Psoas muscle (tissue), 8 donors: ENCODE data around the gene ALKBH5. TPM values are rescaled to one million over a fixed set of nuclear protein-coding genes. Genes with fewer than 3 reads are reported as not detected.

Experiments
- ATAC-seq, 4 donors: fragments of 200-7000 bp; cut with Tn5 transposase; one replicate each; pipeline ENCODE4 v1.9.1; 2020; ENCODE audit warnings: moderate library complexity in 3 of 4, mild to moderate bottlenecking in 2 of 4
- DNase-seq, 2 donors: peaks; one replicate each; pipeline ENCODE4 v3.0.0-alpha.2; 2020
- H3K27ac ChIP-seq: fragments of 200-600 bp; one replicate; pipeline ENCODE4 v1.8.0; 2022
- H3K27me3 ChIP-seq, 3 donors: fragments of 200-600 bp in 1 of 3; one replicate each; pipeline versions ENCODE4 v1.6.1 to v1.8.0; 2013 to 2022; ENCODE audit warnings: low read length in 2 of 3, mild to moderate bottlenecking in 2 of 3, moderate library complexity in 1 of 3; ENCODE audit not compliant: insufficient read depth in 3 of 3
- H3K36me3 ChIP-seq, 2 donors: fragments of 200-600 bp in 1 of 2; one replicate each; pipeline versions ENCODE4 v1.6.1 to v1.8.0; 2013 to 2022; ENCODE audit warnings: low read depth in 1 of 2, mild to moderate bottlenecking in 1 of 2, moderate library complexity in 1 of 2; ENCODE audit not compliant: insufficient read depth in 1 of 2
- H3K4me1 ChIP-seq: fragments of 200-600 bp; one replicate; pipeline ENCODE4 v1.8.0; 2022
- H3K4me3 ChIP-seq: fragments of 200-600 bp; one replicate; pipeline ENCODE4 v1.8.0; 2022; ENCODE audit warnings: mild to moderate bottlenecking
- H3K9me3 ChIP-seq: fragments of 200-600 bp; one replicate; pipeline ENCODE4 v1.8.0; 2022
- WGBS, 3 donors: extraction: QIAGEN DNeasy Blood & Tissue Kit; methylation state at CpG; one replicate each; pipeline versions ENCODE4 v1.1.6 to v1.1.7; 2013; 5-methylcytosine and 5-hydroxymethylcytosine counted together
- intact Hi-C, 2 donors: fragments of 100-400 bp; cut with DNase I; formaldehyde crosslinking; loops; one replicate each; pipeline versions ENCODE4 v1.11.0 to v1.14.2; 2022
- polyA plus RNA-seq, 3 donors: library from polyadenylated mRNA; stranded (reverse); fragments of 200-250 nt; gene quantifications; one replicate each; pipeline ENCODE4 v1.2.3, GENCODE V29; 2013
- total RNA-seq, 4 donors: library from RNA; stranded (reverse); fragmentation: NEBNext Ultra II Directional in 2 of 4; extraction: Animal tissue kit (Norgen Biotek cat#: 25700) in 2 of 4; gene quantifications; one replicate each; pipeline versions ENCODE4 v1.2.1 to v1.2.4, GENCODE V29; 2021 to 2023
- TF ChIP-seq, protein P1 (sequence below): fragments of 200-600 bp; IDR thresholded peaks from one replicate; pipeline ENCODE4 v1.8.0; 2022; ENCODE audit warnings: antibody characterized with exemption
- donor health status: healthy with polysubstance abuse.
- donor health status: DM: no; HTN: no; CAD: no; lungs with moderate emphysema.
- donor health status: Bipolar disorder and iron deficiency.
- donor health status: healthy.
- donor health status: DM: yes; HTN: yes; CAD: no.
- donor health status: DM: no; HTN: no; CAD: no.
- donor health status: DM: no; HTN: no; CAD: no.
- donor health status: DM: yes; HTN: yes; CAD: no.

ALKBH5 gene
- total and polyA plus RNA-seq, 7 donors = 91.7 to 235 (median 206) TPM

DNA sequence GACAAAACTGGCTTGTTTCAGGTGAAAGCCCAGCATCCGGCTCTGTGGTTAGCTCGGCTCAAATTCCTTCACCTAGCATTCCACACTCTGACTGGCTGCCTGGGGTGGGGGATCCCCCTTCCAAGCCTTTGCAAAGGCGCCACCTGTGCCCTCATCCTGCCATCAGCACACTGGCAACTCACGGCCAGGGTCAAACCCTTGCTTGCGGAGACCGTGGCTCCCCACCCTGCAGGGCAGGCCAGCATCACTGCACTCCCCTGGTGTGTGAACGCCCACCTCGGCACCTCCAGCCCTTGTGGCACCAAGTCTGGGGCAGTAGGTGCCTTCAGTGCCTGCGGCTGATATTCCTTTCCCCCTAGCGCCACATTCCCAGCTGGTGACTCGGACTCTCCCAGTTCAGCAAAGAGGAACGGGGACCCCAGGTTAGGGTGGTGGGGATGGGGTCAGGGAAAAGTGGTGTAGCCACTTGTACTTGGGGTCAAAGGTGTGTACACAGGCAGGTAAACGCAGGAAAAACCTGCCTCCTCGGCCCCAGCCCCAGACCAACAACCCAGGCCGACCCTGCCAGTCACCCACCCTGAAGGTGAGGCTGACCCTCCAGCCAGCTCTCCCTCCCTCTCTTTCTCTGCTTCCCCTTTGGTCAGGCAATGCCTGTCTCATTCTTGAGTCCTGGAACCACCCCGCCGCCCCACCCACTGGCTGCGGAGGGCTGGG, 73.8 kb downstream of the ALKBH5 start:
- Histone ChIP-seq H3K36me3 (peaks cover 0 to 45% of the 10 kb centered on the region in 2 donors), H3K4me3 (peak overlapping the region; percentile 98), H3K27ac (peak overlapping the region; percentile 100), H3K27me3 (no peaks in the 10 kb centered on the region), H3K9me3 (no peaks in the 10 kb centered on the region), H3K4me1 (peaks cover 48% of the 10 kb centered on the region)
- ATAC-seq (peak; percentile 22 to 45 (median 40)), DNase-seq (peak; percentile 73 to 84)
- intact Hi-C loops = loop anchor here in 1 of 2 donors (5.0 kb wide), 1 partner anchor 60 kb away; the partner anchor contains the start of gene SMCR8
- TF ChIP-seq, protein P1, sequence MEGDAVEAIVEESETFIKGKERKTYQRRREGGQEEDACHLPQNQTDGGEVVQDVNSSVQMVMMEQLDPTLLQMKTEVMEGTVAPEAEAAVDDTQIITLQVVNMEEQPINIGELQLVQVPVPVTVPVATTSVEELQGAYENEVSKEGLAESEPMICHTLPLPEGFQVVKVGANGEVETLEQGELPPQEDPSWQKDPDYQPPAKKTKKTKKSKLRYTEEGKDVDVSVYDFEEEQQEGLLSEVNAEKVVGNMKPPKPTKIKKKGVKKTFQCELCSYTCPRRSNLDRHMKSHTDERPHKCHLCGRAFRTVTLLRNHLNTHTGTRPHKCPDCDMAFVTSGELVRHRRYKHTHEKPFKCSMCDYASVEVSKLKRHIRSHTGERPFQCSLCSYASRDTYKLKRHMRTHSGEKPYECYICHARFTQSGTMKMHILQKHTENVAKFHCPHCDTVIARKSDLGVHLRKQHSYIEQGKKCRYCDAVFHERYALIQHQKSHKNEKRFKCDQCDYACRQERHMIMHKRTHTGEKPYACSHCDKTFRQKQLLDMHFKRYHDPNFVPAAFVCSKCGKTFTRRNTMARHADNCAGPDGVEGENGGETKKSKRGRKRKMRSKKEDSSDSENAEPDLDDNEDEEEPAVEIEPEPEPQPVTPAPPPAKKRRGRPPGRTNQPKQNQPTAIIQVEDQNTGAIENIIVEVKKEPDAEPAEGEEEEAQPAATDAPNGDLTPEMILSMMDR = no peak
- WGBS, 3 donors = 11 to 14% (median 14%) methylated on average over 15 to 18 of the region's 18 CpGs

DNA sequence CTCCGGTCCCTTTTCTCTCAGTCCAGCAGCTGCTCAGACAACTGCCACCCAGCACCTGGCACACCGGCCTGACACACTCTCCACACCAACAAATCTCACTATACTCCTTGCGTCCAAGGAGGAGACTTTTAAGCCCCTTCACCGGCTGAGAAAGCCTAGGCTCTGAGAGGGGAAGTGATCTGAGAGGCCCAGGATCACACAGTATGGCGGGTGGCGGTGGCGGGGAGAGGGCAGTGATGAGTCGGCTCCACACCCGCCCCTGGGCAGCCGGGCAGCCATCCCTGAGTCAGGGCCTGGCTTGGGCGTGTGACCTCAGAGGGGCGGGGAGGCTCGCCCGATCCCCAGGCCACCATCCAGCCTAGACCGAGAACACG, 74.3 kb downstream of the ALKBH5 start:
- 0% methylated on average over 14 to 16 of the region's 16 CpGs for WGBS, 3 donors

DNA sequence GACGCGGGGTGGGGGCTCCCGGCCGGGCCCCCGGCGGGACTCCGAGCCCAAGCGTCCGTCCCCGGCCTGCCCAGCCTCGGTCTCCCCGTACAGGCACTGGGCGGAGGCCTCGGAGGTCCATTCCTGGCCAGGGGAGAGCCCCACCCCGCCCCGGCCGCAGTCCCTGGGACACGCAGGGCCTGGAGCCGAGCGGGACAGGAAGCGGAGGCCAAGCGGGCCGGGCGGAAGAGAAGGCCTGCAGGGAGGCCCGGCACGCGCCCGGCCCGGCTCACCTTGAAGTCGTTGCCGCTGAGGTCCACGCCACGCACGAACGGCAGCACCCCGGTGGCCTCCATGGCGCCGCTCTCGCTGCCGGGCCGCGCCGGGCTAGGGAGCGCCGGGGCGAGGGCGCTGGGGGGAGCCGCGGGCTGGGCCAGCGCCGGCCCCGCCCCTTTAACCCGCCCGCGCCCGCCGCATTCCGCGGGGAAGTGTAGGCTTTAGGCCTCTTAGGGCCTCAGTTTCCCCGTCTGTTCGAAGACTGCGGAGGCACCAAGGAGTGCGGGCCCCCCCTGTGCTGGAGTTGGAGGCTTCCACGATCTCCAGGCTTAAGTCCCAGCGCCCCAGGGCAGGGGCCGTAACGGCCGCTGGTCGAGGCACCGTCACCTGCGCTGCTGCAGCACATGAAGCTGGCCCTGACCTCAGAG, 74.9 kb downstream of the ALKBH5 start, which contains the start of gene FLII:
Gene FLII (minus strand): TSS at position 383 of the 683 bp plus-strand sequence. CDS start 48 bp downstream, at position 335.
- peak within 1 kb of the TSS; percentile 98 for H3K4me3 ChIP-seq
- DNase-seq (no peak), ATAC-seq (peak; percentile 42 to 57 (median 55))
- intact Hi-C loops = loop anchor here in 1 of 2 donors (5.0 kb wide), 1 partner anchor 59 kb away; the partner anchor contains the start of gene SMCR8
- WGBS, 3 donors = 0 to 1% (median 0%) methylated on average over 58 to 71 of the region's 71 CpGs
- no peaks in the 10 kb centered on the region for H3K9me3 ChIP-seq
- H3K27ac ChIP-seq = peak within 1 kb of the TSS; percentile 100
- TF ChIP-seq, protein P1 = no peak
- H3K4me1 ChIP-seq = peaks cover 58% of the 10 kb centered on the region
- H3K27me3 ChIP-seq = no peaks in the 10 kb centered on the region
- peaks cover 0 to 42% of the 10 kb centered on the region in 2 donors for H3K36me3 ChIP-seq

More for the DNA sequence above, 74.3 kb downstream of the ALKBH5 start:
- H3K36me3 ChIP-seq = peaks cover 0 to 42% of the 10 kb centered on the region in 2 donors
- H3K4me1 ChIP-seq = peaks cover 53% of the 10 kb centered on the region
- H3K27ac ChIP-seq = peak overlapping the region; percentile 100
- DNase-seq = peak; percentile 91 to 94
- H3K4me3 ChIP-seq = peak overlapping the region; percentile 98
- no peaks in the 10 kb centered on the region for H3K9me3 ChIP-seq
- intact Hi-C loops = loop anchor here in 1 of 2 donors (5.0 kb wide), 1 partner anchor 59 kb away; the partner anchor contains the start of gene SMCR8
- ATAC-seq = peak; percentile 73 to 77 (median 74)
- H3K27me3 ChIP-seq = no peaks in the 10 kb centered on the region
- TF ChIP-seq, protein P1 = peak; percentile 6

Other genes starting within 250 kb of the ALKBH5 start
- gene TOM1L2, start 211.4 kb upstream of the ALKBH5 start, total RNA-seq = 10 to 100 TPM; 72.0 to 89.8 (median 87.2) TPM
- 10 to 100 TPM; 13.3 to 48.4 (median 27.6) TPM for gene TOM1L2, start 211.4 kb upstream of the ALKBH5 start, polyA plus RNA-seq
- 1 to 10 TPM in 1 of 4 donors, under 1 TPM in 3; 0.39 to 1.8 (median 0.73) TPM for gene DRC3, start 211.0 kb upstream of the ALKBH5 start, total RNA-seq
- 1 to 10 TPM in 1 of 3 donors, under 1 TPM in 2; 0.61 to 1.6 (median 0.69) TPM for gene DRC3, start 211.0 kb upstream of the ALKBH5 start, polyA plus RNA-seq
- gene ATPAF2, start 144.7 kb upstream of the ALKBH5 start, total RNA-seq = 10 to 100 TPM; 23.9 to 39.7 (median 30.4) TPM
- 10 to 100 TPM; 16.5 to 34.9 (median 23.0) TPM for gene ATPAF2, start 144.7 kb upstream of the ALKBH5 start, polyA plus RNA-seq
- gene GID4, start 144.4 kb upstream of the ALKBH5 start, total RNA-seq = 10 to 100 TPM; 22.4 to 39.6 (median 38.5) TPM
- 10 to 100 TPM; 10.8 to 55.2 (median 20.0) TPM for gene GID4, start 144.4 kb upstream of the ALKBH5 start, polyA plus RNA-seq
- 10 to 100 TPM; 23.7 to 33.5 (median 27.9) TPM for gene DRG2, start 95.9 kb upstream of the ALKBH5 start, total RNA-seq
- 10 to 100 TPM; 23.9 to 33.2 (median 30.6) TPM for gene DRG2, start 95.9 kb upstream of the ALKBH5 start, polyA plus RNA-seq
- under 1 TPM; 0.15 to 0.76 (median 0.44) TPM for gene MYO15A, start 75.1 kb upstream of the ALKBH5 start, total RNA-seq
- under 1 TPM; 0.10 to 0.44 (median 0.17) TPM for gene MYO15A, start 75.1 kb upstream of the ALKBH5 start, polyA plus RNA-seq
- 1 to 10 TPM; 6.6 to 9.4 (median 8.5) TPM for gene LLGL1, start 41.8 kb downstream of the ALKBH5 start, total RNA-seq
- gene LLGL1, start 41.8 kb downstream of the ALKBH5 start, polyA plus RNA-seq = 1 to 10 TPM; 5.1 to 9.5 (median 6.2) TPM
- 100 to 1,000 TPM; 517 to 816 (median 599) TPM for gene FLII, start 74.9 kb downstream of the ALKBH5 start, total RNA-seq
- gene FLII, start 74.9 kb downstream of the ALKBH5 start, polyA plus RNA-seq = 100 to 1,000 TPM; 379 to 491 (median 476) TPM
- 10 to 100 TPM; 14.3 to 28.4 (median 22.0) TPM for gene MIEF2, start 76.8 kb downstream of the ALKBH5 start, total RNA-seq
- 10 to 100 TPM in 2 of 3 donors, 1 to 10 TPM in 1; 8.1 to 18.4 (median 11.6) TPM for gene MIEF2, start 76.8 kb downstream of the ALKBH5 start, polyA plus RNA-seq
- 10 to 100 TPM in 3 of 4 donors, 1 to 10 TPM in 1; 8.8 to 21.3 (median 14.1) TPM for gene TOP3A, start 131.2 kb downstream of the ALKBH5 start, total RNA-seq
- 10 to 100 TPM; 10.5 to 24.3 (median 13.6) TPM for gene TOP3A, start 131.2 kb downstream of the ALKBH5 start, polyA plus RNA-seq
- 10 to 100 TPM in 3 of 4 donors, 1 to 10 TPM in 1; 8.0 to 14.4 (median 12.2) TPM for gene SMCR8, start 131.5 kb downstream of the ALKBH5 start, total RNA-seq
- gene SMCR8, start 131.5 kb downstream of the ALKBH5 start, polyA plus RNA-seq = 10 to 100 TPM in 1 of 3 donors, 1 to 10 TPM in 2; 3.9 to 23.4 (median 6.8) TPM
- gene SHMT1, start 179.7 kb downstream of the ALKBH5 start, total RNA-seq = 10 to 100 TPM; 11.9 to 15.1 (median 14.4) TPM
- 10 to 100 TPM in 2 of 3 donors, 1 to 10 TPM in 1; 8.3 to 20.8 (median 12.4) TPM for gene SHMT1, start 179.7 kb downstream of the ALKBH5 start, polyA plus RNA-seq
- gene EVPLL, start 193.9 kb downstream of the ALKBH5 start, total RNA-seq = not detected
- under 1 TPM in 1 of 3 donors, not detected in 2; 0.03 TPM for gene EVPLL, start 193.9 kb downstream of the ALKBH5 start, polyA plus RNA-seq